B cell (primary cell): ENCODE results near the gene NSG1. TPM values are rescaled to one million over a fixed set of nuclear protein-coding genes. Genes with fewer than 3 reads are reported as not detected.

Experiments used
- ATAC-seq: fragments of 200-7000 bp; cut with Tn5 transposase; one replicate; pipeline ENCODE4 v1.10.0; 2021; ENCODE audit warnings: low read depth, mild to moderate bottlenecking, moderate number of reproducible peaks, moderate library complexity
- CTCF ChIA-PET: fragments of 350-600 bp; sonication (Branson Sonifier 250); formaldehyde crosslinking; loops from one replicate; lab custom pipeline; 2021; ENCODE audit warnings: antibody characterized with exemption, inconsistent platforms; lab: Charles Lee
- POLR2A ChIA-PET: fragments of 350-600 bp; sonication (Branson Sonifier 250); formaldehyde crosslinking; loops from one replicate; lab custom pipeline; 2021; ENCODE audit warnings: antibody characterized with exemption; lab: Charles Lee
- DNase-seq: peaks from one replicate; pipeline ENCODE4 v3.0.0; 2013
- H2AFZ ChIP-seq: 2 replicates; pipeline ENCODE4 v1.6.1; 2012; ENCODE audit warnings: mild to moderate bottlenecking, low read depth, low read length; ENCODE audit not compliant: insufficient read depth, poor library complexity, severe bottlenecking
- H3K27ac ChIP-seq, 2 donors: 1 replicate in 1 of 2; 2 replicates in 1 of 2; pipeline ENCODE4 v1.5.1; 2012 to 2013; ENCODE audit warnings: low read length in 2 of 2, mild to moderate bottlenecking in 2 of 2, moderate library complexity in 1 of 2
- H3K27me3 ChIP-seq, 4 experiments: fragments of 200-600 bp in 1 of 4; sonication (generic) in 1 of 4; replicated peaks in 1 of 4; 1 replicate in 2 of 4; 2 replicates in 2 of 4; pipeline versions ENCODE4 v1.6.1 to v1.7.0; 2013 to 2016; ENCODE audit warnings: low read length in 3 of 4, mild to moderate bottlenecking in 2 of 4, mixed read lengths in 1 of 4, moderate library complexity in 1 of 4; ENCODE audit not compliant: insufficient read depth in 4 of 4, control insufficient read depth in 3 of 4; ENCODE audit errors: control extremely low read depth in 1 of 4
- H3K36me3 ChIP-seq, 2 experiments: replicated peaks in 1 of 2; 1 replicate in 1 of 2; 2 replicates in 1 of 2; pipeline versions ENCODE4 v1.6.1 to v1.7.1; 2013; ENCODE audit warnings: low read length in 1 of 2; ENCODE audit not compliant: insufficient read depth in 2 of 2, control insufficient read depth in 1 of 2; ENCODE audit errors: control extremely low read depth in 1 of 2, extremely low read depth in 1 of 2
- H3K4me1 ChIP-seq, 2 donors: fragments of 200-600 bp in 1 of 2; sonication (generic) in 1 of 2; 1 replicate in 1 of 2; 2 replicates in 1 of 2; pipeline versions ENCODE4 v1.5.1 to v1.6.1; 2013 to 2017; ENCODE audit warnings: low read length in 2 of 2; ENCODE audit not compliant: control insufficient read depth in 2 of 2, insufficient read depth in 2 of 2
- H3K4me2 ChIP-seq: replicated peaks from 2 replicates; pipeline ENCODE3; 2012; ENCODE audit warnings: mild to moderate bottlenecking, low read depth, low read length; ENCODE audit not compliant: poor library complexity, severe bottlenecking
- H3K4me3 ChIP-seq, 5 experiments: fragments of 200-600 bp in 1 of 5; sonication (generic) in 1 of 5; 1 replicate in 3 of 5; 2 replicates in 2 of 5; pipeline versions ENCODE4 v1.5.1 to v1.7.0; 2011 to 2016; ENCODE audit warnings: low read length in 4 of 5, mild to moderate bottlenecking in 4 of 5, low read depth in 2 of 5, control low read depth in 1 of 5, moderate library complexity in 1 of 5; ENCODE audit not compliant: insufficient read depth in 1 of 5; ENCODE audit errors: control extremely low read depth in 1 of 5, extremely low read depth in 1 of 5
- H3K79me2 ChIP-seq: fragments of 200-600 bp; sonication (generic); one replicate; pipeline ENCODE4 v1.6.0; 2016; ENCODE audit warnings: low read length; ENCODE audit not compliant: control insufficient read depth, insufficient read depth
- H3K9ac ChIP-seq: fragments of 200-600 bp; sonication (generic); 2 replicates; pipeline ENCODE4 v1.6.1; 2017; ENCODE audit warnings: mild to moderate bottlenecking, low read length, moderate library complexity
- H3K9me3 ChIP-seq, 3 donors: one replicate each; pipeline versions ENCODE4 v1.6.1 to v1.7.1; 2013; ENCODE audit warnings: low read length in 2 of 3; ENCODE audit not compliant: control insufficient read depth in 2 of 3, insufficient read depth in 1 of 3; ENCODE audit errors: control extremely low read depth in 1 of 3
- H4K20me1 ChIP-seq: 2 replicates; pipeline ENCODE4 v1.6.0; 2012; ENCODE audit warnings: mild to moderate bottlenecking, low read length; ENCODE audit not compliant: insufficient read depth, control insufficient read depth, poor library complexity, severe bottlenecking
- H3K27ac Mint-ChIP-seq: one replicate; pipeline ENCODE4 v1.8.0; 2021; ENCODE audit warnings: mixed read lengths
- H3K27me3 Mint-ChIP-seq: one replicate; pipeline ENCODE4 v1.8.0; 2021; ENCODE audit warnings: mixed read lengths
- H3K4me1 Mint-ChIP-seq: one replicate; pipeline ENCODE4 v1.8.0; 2021; ENCODE audit warnings: mixed read lengths
- H3K4me3 Mint-ChIP-seq: one replicate; pipeline ENCODE4 v1.8.0; 2021; ENCODE audit warnings: mixed read lengths
- H3K9me3 Mint-ChIP-seq: one replicate; pipeline ENCODE4 v1.8.0; 2022; ENCODE audit warnings: mixed read lengths; ENCODE audit not compliant: insufficient read depth
- EZH2 ChIP-seq: IDR thresholded peaks from 2 replicates; pipeline ENCODE4 v1.6.1; 2012; ENCODE audit warnings: borderline replicate concordance, low read depth, mild to moderate bottlenecking, moderate library complexity, low read length; ENCODE audit not compliant: insufficient read depth, poor library complexity, severe bottlenecking
- WGBS: methylation state at CpG from one replicate; pipeline ENCODE4 v1.1.5; 2013; ENCODE audit warnings: missing lambda C conversion rate; ENCODE audit not compliant: insufficient coverage; 5-methylcytosine and 5-hydroxymethylcytosine counted together
- intact Hi-C: fragments of 100-400 bp; cut with micrococcal nuclease; formaldehyde crosslinking; loops from one replicate; pipeline ENCODE4 v1.10.0; 2022
- polyA plus RNA-seq: library from polyadenylated mRNA; depleted of rRNA; stranded (reverse); fragments of >200 nt; gene quantifications from 2 replicates; pipeline ENCODE4 v1.2.3, GENCODE V29; 2012
- total RNA-seq, 2 donors: library from RNA; stranded (reverse); fragments of 120-200 nt in 1 of 2; gene quantifications; 1 replicate in 1 of 2; 2 replicates in 1 of 2; pipeline versions ENCODE4 v1.2.3 to v1.2.4, GENCODE V29; 2013 to 2022
- TF ChIP-seq, protein P1 (sequence below): fragments of 200-600 bp; IDR thresholded peaks from one replicate; pipeline ENCODE4 v1.8.0; 2022; ENCODE audit warnings: antibody characterized with exemption, mild to moderate bottlenecking

NSG1 gene
- total and polyA plus RNA-seq, 2 donors (not counting 1 experiment from before 2014, with no cell fraction given) = not detected

DNA sequence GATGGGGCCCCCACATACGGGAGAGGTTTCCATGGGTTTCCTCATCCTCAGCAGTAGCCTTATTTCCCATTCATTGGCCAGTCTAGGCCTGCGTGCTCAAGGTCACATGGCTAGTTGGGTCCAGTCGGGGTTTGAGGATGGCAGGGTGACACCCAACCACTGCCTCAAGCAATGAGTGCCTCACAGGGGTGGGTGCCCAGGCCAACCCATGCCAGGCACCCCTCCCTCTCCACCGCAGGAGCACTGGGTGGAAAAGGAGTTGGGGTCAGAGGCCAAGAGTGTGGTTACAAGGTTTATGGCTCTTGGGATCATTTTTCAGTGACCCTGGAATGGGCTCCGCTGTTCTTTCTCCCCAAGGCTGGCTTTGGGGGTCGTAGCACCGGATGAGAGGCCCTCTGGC, 3.1 kb downstream of the NSG1 start:
- POLR2A ChIA-PET = no interaction called here
- Histone ChIP-seq H3K4me2 (no peak overlapping the region), H3K36me3 (no peaks in the 10 kb centered on the region), H2AFZ (no peak overlapping the region), H4K20me1 (no peaks in the 10 kb centered on the region), H3K9me3 (peaks cover 0 to 2% (median 0%) of the 10 kb centered on the region in 3 donors), H3K79me2 (no peaks in the 10 kb centered on the region), H3K9ac (no peak overlapping the region), H3K4me1 (peaks cover 13 to 23% of the 10 kb centered on the region in 2 donors), H3K27ac (no peak overlapping the region), H3K4me3 (no peak overlapping the region), H3K27me3 (peaks cover 0 to 51% (median 16%) of the 10 kb centered on the region in 4 experiments)
- CTCF ChIA-PET = no interaction called here
- peaks cover 47% of the 10 kb centered on the region for H3K27me3 Mint-ChIP-seq
- H3K9me3 Mint-ChIP-seq = no peaks in the 10 kb centered on the region
- no peak overlapping the region for H3K4me3 Mint-ChIP-seq
- DNase-seq (no peak), ATAC-seq (no peak)
- TF ChIP-seq, protein P1, sequence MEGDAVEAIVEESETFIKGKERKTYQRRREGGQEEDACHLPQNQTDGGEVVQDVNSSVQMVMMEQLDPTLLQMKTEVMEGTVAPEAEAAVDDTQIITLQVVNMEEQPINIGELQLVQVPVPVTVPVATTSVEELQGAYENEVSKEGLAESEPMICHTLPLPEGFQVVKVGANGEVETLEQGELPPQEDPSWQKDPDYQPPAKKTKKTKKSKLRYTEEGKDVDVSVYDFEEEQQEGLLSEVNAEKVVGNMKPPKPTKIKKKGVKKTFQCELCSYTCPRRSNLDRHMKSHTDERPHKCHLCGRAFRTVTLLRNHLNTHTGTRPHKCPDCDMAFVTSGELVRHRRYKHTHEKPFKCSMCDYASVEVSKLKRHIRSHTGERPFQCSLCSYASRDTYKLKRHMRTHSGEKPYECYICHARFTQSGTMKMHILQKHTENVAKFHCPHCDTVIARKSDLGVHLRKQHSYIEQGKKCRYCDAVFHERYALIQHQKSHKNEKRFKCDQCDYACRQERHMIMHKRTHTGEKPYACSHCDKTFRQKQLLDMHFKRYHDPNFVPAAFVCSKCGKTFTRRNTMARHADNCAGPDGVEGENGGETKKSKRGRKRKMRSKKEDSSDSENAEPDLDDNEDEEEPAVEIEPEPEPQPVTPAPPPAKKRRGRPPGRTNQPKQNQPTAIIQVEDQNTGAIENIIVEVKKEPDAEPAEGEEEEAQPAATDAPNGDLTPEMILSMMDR = no peak
- no peak for TF ChIP-seq EZH2
- 67% methylated on average over 6 of the region's 7 CpGs for WGBS
- peaks cover 11% of the 10 kb centered on the region for H3K4me1 Mint-ChIP-seq
- intact Hi-C loops = no loop called here
- H3K27ac Mint-ChIP-seq = no peak overlapping the region

DNA sequence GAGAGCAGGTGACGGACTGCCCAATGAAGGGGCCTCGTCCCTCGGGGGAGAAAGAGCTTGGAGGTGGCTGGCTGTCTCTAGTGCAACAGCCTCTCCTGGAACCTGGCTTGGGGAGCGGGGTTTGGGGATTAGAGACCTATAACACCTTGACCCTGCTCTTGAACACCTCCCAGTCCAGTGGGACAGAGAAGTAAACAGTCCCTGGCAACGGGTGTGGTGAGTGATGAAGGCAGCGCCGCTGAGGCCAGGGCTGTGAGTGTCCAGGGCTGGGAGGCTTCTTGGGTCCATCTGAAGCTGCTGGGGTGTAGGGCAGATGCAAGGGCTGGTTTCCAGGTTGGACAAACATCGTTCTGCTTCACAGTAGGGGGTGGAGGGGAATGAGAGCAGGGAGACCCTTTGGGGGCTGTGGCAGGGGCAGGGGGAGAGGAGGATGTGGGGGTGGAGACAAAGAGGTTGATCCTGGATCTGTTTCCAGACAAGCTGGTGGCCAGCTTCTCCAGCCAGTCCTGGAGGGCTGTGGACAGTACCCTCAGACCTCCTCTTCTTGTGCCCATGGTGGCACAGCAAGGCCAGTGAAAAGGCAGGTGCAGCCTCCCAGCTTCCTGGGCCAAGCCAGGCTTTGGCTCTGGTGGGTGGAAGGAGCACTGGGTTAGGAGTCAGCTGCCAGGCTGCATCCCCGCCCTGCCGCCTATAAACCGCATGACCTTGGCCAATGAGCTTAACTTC, 3.8 kb downstream of the NSG1 start:
- Histone ChIP-seq H3K9me3 (peaks cover 0 to 2% (median 0%) of the 10 kb centered on the region in 3 donors), H3K27me3 (peaks cover 0 to 46% (median 13%) of the 10 kb centered on the region in 4 experiments), H3K27ac (no peak overlapping the region), H3K9ac (no peak overlapping the region), H2AFZ (no peak overlapping the region), H3K4me2 (no peak overlapping the region), H3K36me3 (no peaks in the 10 kb centered on the region), H3K79me2 (no peaks in the 10 kb centered on the region), H3K4me3 (no peak overlapping the region), H3K4me1 (peaks cover 13 to 20% of the 10 kb centered on the region in 2 donors), H4K20me1 (no peaks in the 10 kb centered on the region)
- peaks cover 48% of the 10 kb centered on the region for H3K27me3 Mint-ChIP-seq
- CTCF ChIA-PET = no interaction called here
- DNase-seq = no peak
- POLR2A ChIA-PET = no interaction called here
- no peak for ATAC-seq
- H3K4me1 Mint-ChIP-seq = peaks cover 11% of the 10 kb centered on the region
- no peaks in the 10 kb centered on the region for H3K9me3 Mint-ChIP-seq
- H3K27ac Mint-ChIP-seq = no peak overlapping the region
- H3K4me3 Mint-ChIP-seq = no peak overlapping the region
- no peak for TF ChIP-seq EZH2
- TF ChIP-seq, protein P1 = no peak
- intact Hi-C loops = no loop called here
- 88% methylated on average over 10 of the region's 11 CpGs for WGBS
